PC-3 (cell line): ENCODE results near the gene CTNNA3. TPM values are rescaled to one million over a fixed set of nuclear protein-coding genes. Genes with fewer than 3 reads are reported as not detected.

Experiments
- ATAC-seq: fragments of 200-7000 bp; cut with Tn5 transposase; 2 replicates; pipeline ENCODE4 v1.9.1; 2020; ENCODE audit warnings: mild to moderate bottlenecking, moderate library complexity
- BruUV-seq: library from RNA; stranded (reverse); fragments of 400-500 nt; replicated peaks from 2 replicates; lab custom pipeline; 2021; lab: Mats Ljungman, UMichigan
- CTCF ChIA-PET: fragments of 300-600 bp; sonication (Branson Sonifier 250); formaldehyde crosslinking; loops from one replicate; lab custom pipeline; 2022; ENCODE audit warnings: antibody characterized with exemption; lab: Charles Lee
- POLR2A ChIA-PET: fragments of 300-600 bp; sonication (Branson Sonifier 250); formaldehyde crosslinking; loops from one replicate; lab custom pipeline; 2022; ENCODE audit warnings: antibody characterized with exemption; ENCODE audit not compliant: unreplicated experiment; lab: Charles Lee
- DNase-seq: peaks from one replicate; pipeline ENCODE4 v3.0.0-alpha.2; 2015
- H2AFZ ChIP-seq: fragments of 300-600 bp; sonication (generic); 2 replicates; pipeline ENCODE4 v1.6.0; 2016; ENCODE audit warnings: antibody characterized with exemption, low read length
- H3F3A ChIP-seq: fragments of 300-600 bp; sonication (generic); one replicate; pipeline ENCODE4 v1.6.0; 2017; ENCODE audit warnings: antibody characterized with exemption, low read length, control low read depth, mild to moderate bottlenecking; ENCODE audit not compliant: unreplicated experiment
- H3K27ac ChIP-seq: fragments of 300-600 bp; sonication (generic); 2 replicates; pipeline ENCODE4 v1.5.1; 2016; ENCODE audit warnings: mild to moderate bottlenecking, low read length
- H3K27me3 ChIP-seq: fragments of 300-600 bp; sonication (generic); 2 replicates; pipeline ENCODE4 v1.6.1; 2016; ENCODE audit warnings: low read length, mixed read lengths
- H3K36me3 ChIP-seq: fragments of 300-600 bp; sonication (generic); 2 replicates; pipeline ENCODE4 v1.6.1; 2016; ENCODE audit warnings: low read depth, mixed run types, low read length, mixed read lengths
- H3K4me1 ChIP-seq: fragments of 300-600 bp; sonication (generic); 2 replicates; pipeline ENCODE4 v1.5.1; 2016; ENCODE audit warnings: low read length; ENCODE audit not compliant: insufficient read depth
- H3K4me2 ChIP-seq: fragments of 300-600 bp; sonication (generic); 2 replicates; pipeline ENCODE4 v1.6.0; 2016; ENCODE audit warnings: low read length
- H3K4me3 ChIP-seq: fragments of 300-600 bp; sonication (generic); 2 replicates; pipeline ENCODE4 v1.5.1; 2016; ENCODE audit warnings: mild to moderate bottlenecking, low read length, mixed read lengths
- H3K79me2 ChIP-seq: fragments of 300-600 bp; sonication (generic); 2 replicates; pipeline ENCODE4 v1.6.1; 2017; ENCODE audit warnings: low read length, mixed read lengths
- H3K9ac ChIP-seq: fragments of 300-600 bp; sonication (generic); 2 replicates; pipeline ENCODE4 v1.6.0; 2016; ENCODE audit warnings: mild to moderate bottlenecking, low read length
- H3K9me2 ChIP-seq: fragments of 300-600 bp; sonication (generic); replicated peaks from 2 replicates; pipeline ENCODE4 v1.6.1; 2016; ENCODE audit warnings: mixed run types, low read length, mixed read lengths
- H3K9me3 ChIP-seq: fragments of 300-600 bp; sonication (generic); 2 replicates; pipeline ENCODE4 v1.6.1; 2016; ENCODE audit warnings: low read length, mixed read lengths
- H4K20me1 ChIP-seq: fragments of 300-600 bp; sonication (generic); 2 replicates; pipeline ENCODE4 v1.6.1; 2016; ENCODE audit warnings: low read length, mixed read lengths
- EZH2 ChIP-seq: fragments of 300-600 bp; sonication (generic); IDR thresholded peaks from one replicate; pipeline ENCODE4 v1.6.1; 2017; ENCODE audit warnings: antibody characterized with exemption, mild to moderate bottlenecking, low read length; ENCODE audit not compliant: unreplicated experiment
- EZH2phosphoT487 ChIP-seq: fragments of 300-600 bp; sonication (generic); IDR thresholded peaks from 2 replicates; pipeline ENCODE4 v1.6.1; 2018; ENCODE audit warnings: mild to moderate bottlenecking, antibody characterized with exemption, low read length, borderline replicate concordance
- intact Hi-C: fragments of 100-400 bp; cut with micrococcal nuclease; formaldehyde crosslinking; loops from 2 replicates; pipeline ENCODE4 v1.9.0; 2023
- total RNA-seq: library from RNA; depleted of rRNA; stranded (reverse); fragments of >200 nt; gene quantifications from 2 replicates; pipeline ENCODE4 v1.2.3, GENCODE V29; 2014
- TF ChIP-seq, protein P1 (sequence below): fragments of 300-600 bp; sonication (generic); conservative IDR thresholded peaks from 2 replicates; pipeline ENCODE4 v1.5.1; 2017; ENCODE audit warnings: antibody characterized with exemption, low read depth, mild to moderate bottlenecking, low read length

Gene CTNNA3
- total RNA-seq, 1 experiment from 2014 or later = 1.9 TPM

DNA sequence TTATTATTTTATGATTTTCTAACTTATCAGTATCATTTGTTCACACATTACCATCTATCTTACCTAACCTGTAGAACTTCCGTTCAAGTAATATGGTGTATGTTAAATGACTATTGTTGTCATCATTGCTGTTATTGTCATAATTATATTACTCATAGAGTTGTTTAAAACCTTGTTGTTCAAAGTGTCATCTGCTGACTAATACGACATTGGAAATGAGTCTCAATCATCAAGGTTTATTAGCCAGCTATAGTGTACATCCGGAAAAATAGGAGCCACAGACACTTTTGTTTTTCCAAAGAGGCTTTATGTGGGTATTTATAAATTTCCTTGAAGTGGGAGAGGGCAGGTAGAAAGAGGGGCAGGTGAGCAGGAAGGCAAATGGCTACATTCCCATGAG is 1157.1 kb downstream of the CTNNA3 start:
- Histone ChIP-seq H3F3A (no peaks in the 10 kb centered on the region), H3K27ac (no peak overlapping the region), H3K4me2 (no peak overlapping the region), H3K9me2 (no peaks in the 10 kb centered on the region), H2AFZ (no peak overlapping the region), H4K20me1 (no peaks in the 10 kb centered on the region), H3K9me3 (no peaks in the 10 kb centered on the region), H3K27me3 (no peaks in the 10 kb centered on the region), H3K4me1 (peaks cover 11% of the 10 kb centered on the region), H3K36me3 (no peaks in the 10 kb centered on the region), H3K4me3 (no peak overlapping the region), H3K79me2 (no peaks in the 10 kb centered on the region), H3K9ac (no peak overlapping the region)
- POLR2A ChIA-PET = no interaction called here
- no TSS peak for BruUV-seq
- peak; percentile 69 for DNase-seq
- TF ChIP-seq EZH2 = no peak
- TF ChIP-seq, protein P1, sequence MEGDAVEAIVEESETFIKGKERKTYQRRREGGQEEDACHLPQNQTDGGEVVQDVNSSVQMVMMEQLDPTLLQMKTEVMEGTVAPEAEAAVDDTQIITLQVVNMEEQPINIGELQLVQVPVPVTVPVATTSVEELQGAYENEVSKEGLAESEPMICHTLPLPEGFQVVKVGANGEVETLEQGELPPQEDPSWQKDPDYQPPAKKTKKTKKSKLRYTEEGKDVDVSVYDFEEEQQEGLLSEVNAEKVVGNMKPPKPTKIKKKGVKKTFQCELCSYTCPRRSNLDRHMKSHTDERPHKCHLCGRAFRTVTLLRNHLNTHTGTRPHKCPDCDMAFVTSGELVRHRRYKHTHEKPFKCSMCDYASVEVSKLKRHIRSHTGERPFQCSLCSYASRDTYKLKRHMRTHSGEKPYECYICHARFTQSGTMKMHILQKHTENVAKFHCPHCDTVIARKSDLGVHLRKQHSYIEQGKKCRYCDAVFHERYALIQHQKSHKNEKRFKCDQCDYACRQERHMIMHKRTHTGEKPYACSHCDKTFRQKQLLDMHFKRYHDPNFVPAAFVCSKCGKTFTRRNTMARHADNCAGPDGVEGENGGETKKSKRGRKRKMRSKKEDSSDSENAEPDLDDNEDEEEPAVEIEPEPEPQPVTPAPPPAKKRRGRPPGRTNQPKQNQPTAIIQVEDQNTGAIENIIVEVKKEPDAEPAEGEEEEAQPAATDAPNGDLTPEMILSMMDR = no peak
- TF ChIP-seq EZH2phosphoT487 = no peak
- CTCF ChIA-PET = no interaction called here
- intact Hi-C loops = no loop called here
- ATAC-seq = peak; percentile 87

DNA sequence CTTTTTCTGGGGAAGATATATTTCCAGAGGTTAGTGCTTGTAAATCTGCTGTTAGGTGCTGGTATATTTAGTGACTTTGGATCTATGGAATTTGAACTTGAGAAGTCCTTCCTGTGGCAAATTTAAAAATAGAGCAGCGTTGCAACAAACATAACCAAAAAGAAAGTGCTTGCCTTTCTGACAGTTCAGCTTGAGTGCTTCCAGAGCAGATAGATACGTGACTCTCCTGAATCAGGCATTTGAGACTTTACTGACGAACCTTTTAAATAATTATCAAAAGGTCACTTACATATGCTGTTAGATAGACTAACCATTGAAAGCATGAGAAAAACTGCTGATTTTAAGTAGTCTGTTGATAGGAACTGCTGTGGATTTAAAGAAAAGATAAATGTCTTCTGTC is 1157.6 kb downstream of the CTNNA3 start:
- Histone ChIP-seq H4K20me1 (no peaks in the 10 kb centered on the region), H3K4me1 (peaks cover 11% of the 10 kb centered on the region), H3K79me2 (no peaks in the 10 kb centered on the region), H3K36me3 (no peaks in the 10 kb centered on the region), H3K4me2 (no peak overlapping the region), H3F3A (no peaks in the 10 kb centered on the region), H2AFZ (no peak overlapping the region), H3K27me3 (no peaks in the 10 kb centered on the region), H3K9me2 (no peaks in the 10 kb centered on the region), H3K4me3 (no peak overlapping the region), H3K9me3 (no peaks in the 10 kb centered on the region), H3K9ac (no peak overlapping the region), H3K27ac (no peak overlapping the region)
- intact Hi-C loops = no loop called here
- TF ChIP-seq EZH2 (no peak), EZH2phosphoT487 (no peak)
- TF ChIP-seq, protein P1 = no peak
- POLR2A ChIA-PET = no interaction called here
- CTCF ChIA-PET = no interaction called here
- DNase-seq (no peak), ATAC-seq (no peak)
- BruUV-seq = no TSS peak

DNA sequence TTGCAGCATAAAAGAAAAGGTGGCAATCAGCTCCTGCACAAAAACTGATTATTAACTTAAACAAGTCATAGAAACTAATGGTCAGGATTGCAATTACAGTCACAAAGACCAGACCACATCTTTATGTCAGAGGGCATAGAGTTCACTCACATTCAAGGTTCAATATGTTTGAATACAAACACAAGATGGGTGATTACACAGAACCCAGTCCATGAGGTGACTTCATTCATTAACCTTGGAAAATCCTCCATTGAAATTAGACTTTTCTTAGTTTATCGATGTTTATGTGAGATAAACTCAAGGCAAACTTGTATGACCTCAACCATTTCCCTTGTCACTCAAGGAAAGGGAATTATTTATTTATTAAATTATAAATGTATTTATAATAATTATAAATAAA is 1158.8 kb downstream of the CTNNA3 start:
- Histone ChIP-seq H3K9me2 (no peaks in the 10 kb centered on the region), H3K9me3 (no peaks in the 10 kb centered on the region), H2AFZ (no peak overlapping the region), H3K27me3 (no peaks in the 10 kb centered on the region), H4K20me1 (no peaks in the 10 kb centered on the region), H3K4me1 (peaks cover 11% of the 10 kb centered on the region), H3K36me3 (no peaks in the 10 kb centered on the region), H3K4me3 (no peak overlapping the region), H3K4me2 (no peak overlapping the region), H3K9ac (no peak overlapping the region), H3F3A (no peaks in the 10 kb centered on the region), H3K27ac (no peak overlapping the region), H3K79me2 (no peaks in the 10 kb centered on the region)
- ChIA-PET CTCF (no interaction called here), POLR2A (no interaction called here)
- no peak for DNase-seq
- intact Hi-C loops = no loop called here
- BruUV-seq = no TSS peak
- ATAC-seq = no peak
- TF ChIP-seq EZH2phosphoT487 = no peak
- TF ChIP-seq EZH2 = no peak
- TF ChIP-seq, protein P1 = no peak
